HL-60/S4 (cell line): ENCODE measurements around the gene CD82.

Source experiments
- in situ Hi-C: fragments of 300-500 bp; cut with MboI; formaldehyde crosslinking; loops from 2 replicates; pipeline ENCODE4 v1.14.3; 2022; ENCODE audit warnings: low sequenced_read_pairs

Gene CD82

GRCh38 chr11:44572436-44572835, 7.0 kb downstream of the CD82 start:
- in situ Hi-C loops: loop anchor here (25.0 kb wide), 1 partner anchor 340 kb away; no protein-coding TSS in a partner anchor

- in situ Hi-C loops: loop anchor here (25.0 kb wide), 1 partner anchor 339 kb away; no protein-coding TSS in a partner anchor
Observed at GRCh38 chr11:44572884-44573283, 7.4 kb downstream of the CD82 start.

GRCh38 chr11:44573333-44573732, 7.9 kb downstream of the CD82 start:
- in situ Hi-C loops: loop anchor here (25.0 kb wide), 1 partner anchor 339 kb away; no protein-coding TSS in a partner anchor

GRCh38 chr11:44574610-44575287, 9.3 kb downstream of the CD82 start:
- in situ Hi-C loops: loop anchor here (25.0 kb wide), 1 partner anchor 338 kb away; no protein-coding TSS in a partner anchor

DNA sequence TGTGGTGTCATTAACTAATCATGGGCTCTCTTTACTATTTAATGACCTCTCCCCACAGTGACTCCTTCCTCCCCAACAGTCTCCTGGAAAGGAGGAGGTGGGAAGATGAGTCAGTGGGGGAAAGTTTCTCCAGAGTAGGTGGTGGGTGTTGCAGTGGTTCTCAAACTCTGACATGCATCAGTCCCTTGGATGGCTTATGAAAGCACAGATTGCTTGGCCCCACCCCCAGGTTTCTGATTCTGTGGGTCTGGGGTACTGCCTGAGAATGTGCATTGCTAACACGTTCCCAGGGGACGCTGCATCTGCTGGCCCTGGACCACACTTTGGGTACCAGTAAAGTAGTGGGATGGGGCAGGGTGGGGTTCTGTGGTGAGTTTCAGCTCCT, 9.8 kb downstream of the CD82 start:
- in situ Hi-C loops: no loop called here

DNA sequence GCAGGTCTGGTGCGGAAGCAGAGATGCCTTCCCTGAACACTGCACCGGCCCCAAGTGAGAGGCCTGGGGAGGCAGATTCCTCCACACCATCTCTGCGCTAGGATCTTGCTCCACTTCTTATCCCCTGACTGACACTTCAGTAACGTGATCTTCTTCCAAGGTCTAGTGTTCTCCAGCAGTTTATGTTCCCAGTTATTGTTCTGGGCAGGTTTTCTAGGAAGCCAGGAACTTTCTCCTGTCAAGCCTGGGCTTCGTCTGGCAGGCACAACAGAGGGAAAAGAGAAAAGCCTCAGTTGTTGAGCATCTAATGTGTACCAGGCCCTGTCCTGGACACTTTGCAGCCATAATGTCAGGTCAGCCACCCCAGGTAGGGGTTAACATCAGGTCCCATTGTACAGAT, 10.5 kb downstream of the CD82 start:
- in situ Hi-C loops: no loop called here

DNA sequence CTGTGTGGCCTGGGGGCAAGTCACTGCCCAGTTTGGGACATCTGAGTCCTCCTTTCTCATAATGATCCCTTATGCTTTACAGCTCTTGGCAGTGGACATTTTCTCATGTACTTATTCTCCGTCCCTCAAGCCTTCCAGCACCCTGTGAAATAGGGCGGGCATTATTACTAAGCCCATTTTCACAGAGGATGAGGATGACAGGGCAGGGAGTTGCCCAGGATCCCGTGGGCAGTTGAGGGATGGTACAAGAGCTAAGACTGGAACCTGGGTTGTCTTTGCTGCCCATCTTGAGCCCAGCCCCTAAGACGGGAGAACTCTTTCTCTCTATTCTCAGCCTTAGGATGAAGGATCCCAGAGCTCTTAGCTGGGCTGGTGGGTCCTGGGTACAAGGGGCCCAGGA, 11.2 kb downstream of the CD82 start:
- in situ Hi-C loops: no loop called here

- in situ Hi-C loops: no loop called here
Observed at GRCh38 chr11:44577231-44577830, 11.9 kb downstream of the CD82 start.

DNA sequence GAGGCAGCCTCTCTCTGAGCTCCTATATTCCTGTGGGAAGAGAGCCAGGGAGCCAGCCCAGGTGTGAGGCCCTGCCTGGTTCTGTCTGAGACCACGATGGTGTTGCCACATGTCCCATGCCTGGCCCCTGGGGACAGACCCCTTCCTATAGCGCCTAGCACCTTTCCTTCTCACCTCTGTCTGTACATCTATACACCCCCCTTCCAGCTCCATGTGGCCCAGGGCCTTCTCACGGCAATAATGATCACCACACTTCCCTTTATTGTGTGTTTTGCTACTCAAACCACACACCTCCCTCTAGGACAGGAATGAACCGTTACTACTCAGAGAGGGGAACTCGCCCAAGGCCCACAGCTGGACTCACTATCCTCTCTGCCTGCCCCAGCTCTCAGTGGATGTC, 12.8 kb downstream of the CD82 start:
- in situ Hi-C loops: no loop called here

GRCh38 chr11:44579302-44579761, 13.9 kb downstream of the CD82 start:
- in situ Hi-C loops: no loop called here

DNA sequence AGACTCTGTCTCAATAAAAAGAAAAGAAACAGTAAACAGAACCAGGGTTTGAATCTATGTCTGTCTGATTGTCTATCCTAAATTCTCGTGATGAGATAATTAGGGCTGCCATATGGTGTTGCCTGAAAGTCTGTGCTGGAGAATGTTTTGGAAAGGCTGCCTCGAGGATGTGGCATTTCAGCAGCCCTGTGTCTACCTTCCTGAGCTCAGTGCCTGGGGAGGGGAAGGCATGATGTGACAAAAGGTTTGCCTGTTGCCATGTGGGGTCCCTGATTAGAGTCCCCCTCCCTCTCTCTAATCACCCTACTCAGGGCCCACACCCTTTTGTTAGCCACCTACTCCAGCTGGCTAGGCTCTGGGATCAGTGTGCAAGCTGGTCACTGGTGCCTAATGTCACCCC, 15.2 kb downstream of the CD82 start:
- in situ Hi-C loops: no loop called here

DNA sequence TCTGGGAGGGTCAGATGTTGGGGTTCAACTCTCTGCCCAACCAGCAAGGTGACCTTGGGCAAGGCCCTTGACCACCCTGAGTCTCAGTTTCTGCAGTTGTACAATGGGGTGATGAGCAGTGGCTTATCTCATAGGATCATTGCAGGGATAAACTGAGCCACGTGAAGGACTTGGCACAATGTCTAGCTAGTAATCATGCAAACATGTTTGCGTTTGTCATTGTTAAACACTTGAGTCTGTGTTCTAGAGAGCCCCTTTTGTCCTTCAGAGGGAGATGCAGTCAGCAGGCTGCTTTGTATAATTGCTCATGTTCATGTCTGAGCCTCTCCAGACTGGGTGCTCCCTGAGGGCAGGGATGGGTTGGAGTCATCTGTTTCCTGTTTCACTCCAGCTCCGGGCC, 15.8 kb downstream of the CD82 start:
- in situ Hi-C loops: no loop called here

- in situ Hi-C loops: no loop called here
Observed at GRCh38 chr11:44582641-44583352, 17.3 kb downstream of the CD82 start.

- in situ Hi-C loops: no loop called here
Observed at GRCh38 chr11:44583353-44583669, 17.8 kb downstream of the CD82 start.

GRCh38 chr11:44585421-44585820, 20.0 kb downstream of the CD82 start:
- in situ Hi-C loops: no loop called here

DNA sequence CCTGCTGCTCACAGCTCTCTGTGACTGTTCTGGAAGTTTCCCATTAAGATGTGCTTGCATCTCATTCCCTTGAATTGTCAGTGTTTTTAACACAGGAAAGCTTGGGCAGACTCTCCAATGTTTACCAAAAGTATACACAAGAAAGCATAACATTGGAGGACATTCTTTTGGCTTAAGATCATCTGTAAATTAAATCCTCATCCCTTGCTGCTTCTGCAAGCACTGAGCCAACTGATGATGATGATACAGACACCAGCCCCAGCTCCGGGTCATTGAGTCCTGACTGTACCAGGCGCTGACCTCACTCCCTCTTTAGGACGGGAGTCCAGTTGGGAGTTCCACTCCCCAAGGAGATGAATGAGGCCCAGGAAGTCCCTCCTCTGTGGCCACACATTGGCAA, 23.8 kb downstream of the CD82 start:
- in situ Hi-C loops: no loop called here

GRCh38 chr11:44590769-44591168, 25.3 kb downstream of the CD82 start:
- in situ Hi-C loops: no loop called here

DNA sequence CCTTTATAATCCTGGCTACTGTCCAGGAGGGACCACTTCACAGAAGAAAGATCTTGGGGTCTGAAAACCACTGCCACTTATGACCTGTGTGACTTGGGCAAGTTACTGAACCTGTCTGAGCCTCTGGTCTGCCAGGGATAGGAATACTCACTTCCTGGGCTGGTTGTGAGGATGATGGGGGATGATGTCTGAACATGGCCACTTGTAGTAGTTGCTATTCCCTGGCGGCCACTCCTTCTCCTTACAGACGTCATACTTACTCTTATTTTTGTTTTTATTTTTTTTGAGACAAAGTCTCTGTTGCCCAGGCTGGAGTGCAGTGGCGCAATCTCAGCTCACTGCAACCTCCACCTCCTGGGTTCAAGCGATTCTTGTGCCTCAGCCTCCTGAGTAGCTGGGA, 26.1 kb downstream of the CD82 start:
- in situ Hi-C loops: no loop called here

- in situ Hi-C loops: no loop called here
Observed at GRCh38 chr11:44592125-44592940, 26.9 kb downstream of the CD82 start.

- in situ Hi-C loops: no loop called here
Observed at GRCh38 chr11:44593251-44593650, 27.8 kb downstream of the CD82 start.

- in situ Hi-C loops: no loop called here
Observed at GRCh38 chr11:44595006-44595405, 29.5 kb downstream of the CD82 start.
